ENCODE measurements around the gene SLC28A2.
"Not testable (repeated sequence)": the region's sequence is repeated elsewhere in the genome, so short reads cannot be mapped to it uniquely, and the experiment has no call there.

Gene SLC28A2

GRCh38 chr15:45251888-45252287, at the start of gene SLC28A2:
SLC28A2 (plus strand) TSS chr15:45252234; CDS start chr15:45253216, 982 bp downstream.
- no peak for DNase-seq

- no peak for DNase-seq
Observed at GRCh38 chr15:45203182-45203581, 48.9 kb upstream of the SLC28A2 start.

- peak in 31 of 58 donors; percentile 3 to 49 (median 26) for DNase-seq
Observed at GRCh38 chr15:45205192-45205591, 46.8 kb upstream of the SLC28A2 start.

- DNase-seq, result no peak
Observed at GRCh38 chr15:45212493-45212892, 39.5 kb upstream of the SLC28A2 start.

- no peak for DNase-seq
Observed at GRCh38 chr15:45221053-45221599, 30.9 kb upstream of the SLC28A2 start.

- no peak for DNase-seq
Observed at GRCh38 chr15:45221967-45222366, 30.1 kb upstream of the SLC28A2 start.

GRCh38 chr15:45224621-45225217, 27.3 kb upstream of the SLC28A2 start:
- no peak for DNase-seq

GRCh38 chr15:45225506-45226273, 26.3 kb upstream of the SLC28A2 start:
- DNase-seq, result no peak

GRCh38 chr15:45228931-45229330, 23.1 kb upstream of the SLC28A2 start:
- DNase-seq, result no peak

- DNase-seq, result no peak
Observed at GRCh38 chr15:45230245-45230965, 21.6 kb upstream of the SLC28A2 start.

GRCh38 chr15:45231132-45231531, 20.9 kb upstream of the SLC28A2 start:
- no peak for DNase-seq

GRCh38 chr15:45231864-45232562, 20.0 kb upstream of the SLC28A2 start:
- no peak for DNase-seq

- DNase-seq, result no peak
Observed at GRCh38 chr15:45234562-45235235, 17.3 kb upstream of the SLC28A2 start.

- not testable (repeated sequence) for DNase-seq
Observed at GRCh38 chr15:45236806-45237205, 15.2 kb upstream of the SLC28A2 start.

- DNase-seq, result no peak
Observed at GRCh38 chr15:45242289-45242688, 9.7 kb upstream of the SLC28A2 start.

GRCh38 chr15:45249125-45249780, 2.8 kb upstream of the SLC28A2 start:
- DNase-seq, result no peak

- no peak for DNase-seq
Observed at GRCh38 chr15:45253330-45253729, 1.3 kb downstream of the SLC28A2 start.

GRCh38 chr15:45254405-45254804, 2.4 kb downstream of the SLC28A2 start:
- no peak for DNase-seq

GRCh38 chr15:45254824-45255223, 2.8 kb downstream of the SLC28A2 start:
- not testable (repeated sequence) for DNase-seq

GRCh38 chr15:45259796-45260195, 7.8 kb downstream of the SLC28A2 start:
- no peak for DNase-seq

All from anterior cingulate cortex (tissue), 58 donors.